HFFc6 (cell line): ENCODE results near the gene WDR12. TPM values are rescaled to one million over a fixed set of nuclear protein-coding genes. Genes with fewer than 3 reads are reported as not detected.
A peak's percentile ranks its signal among the peaks of the same experiment; 100 is the strongest.
"Not testable (repeated sequence)": the region's sequence is repeated elsewhere in the genome, so short reads cannot be mapped to it uniquely, and the experiment has no call there.

Source experiments
- DNase-seq: peaks from one replicate; pipeline ENCODE4 v3.0.0-alpha.2; 2018
- H3K27ac Mint-ChIP-seq: 2 replicates; pipeline ENCODE4 v1.8.0; 2020; ENCODE audit warnings: mild to moderate bottlenecking, mixed read lengths
- H3K27me3 Mint-ChIP-seq: 2 replicates; pipeline ENCODE4 v1.8.0; 2021; ENCODE audit warnings: mild to moderate bottlenecking, moderate library complexity, mixed read lengths; ENCODE audit not compliant: insufficient read depth
- H3K36me3 Mint-ChIP-seq: 2 replicates; pipeline ENCODE4 v1.8.0; 2021; ENCODE audit warnings: low read depth, mixed read lengths
- H3K4me1 Mint-ChIP-seq: 2 replicates; pipeline ENCODE4 v1.8.0; 2020; ENCODE audit warnings: low read depth, mixed read lengths
- H3K4me3 Mint-ChIP-seq: 2 replicates; pipeline ENCODE4 v1.8.0; 2020; ENCODE audit warnings: mild to moderate bottlenecking, moderate library complexity, mixed read lengths
- H3K9me3 Mint-ChIP-seq: 2 replicates; pipeline ENCODE4 v1.8.0; 2020; ENCODE audit warnings: mild to moderate bottlenecking, mixed read lengths
- total RNA-seq, 6 experiments: library from RNA; stranded (reverse); fragmentation: NEBNext Ultra II Directional; extraction: Animal tissue kit (Norgen Biotek cat#: 25700); gene quantifications; 2 replicates in 1 of 6; 3 replicates in 5 of 6; pipeline ENCODE4 v1.2.3, GENCODE V29; 2021
- TF ChIP-seq, protein P1 (sequence below): fragments of 200-600 bp; sonication (generic); IDR thresholded peaks from 2 replicates; pipeline ENCODE4 v1.5.0; 2021; ENCODE audit warnings: antibody characterized with exemption, mild to moderate bottlenecking

The WDR12 gene
- total RNA-seq, 6 experiments from 2014 or later = 48.4 to 77.0 (median 56.1) TPM

DNA sequence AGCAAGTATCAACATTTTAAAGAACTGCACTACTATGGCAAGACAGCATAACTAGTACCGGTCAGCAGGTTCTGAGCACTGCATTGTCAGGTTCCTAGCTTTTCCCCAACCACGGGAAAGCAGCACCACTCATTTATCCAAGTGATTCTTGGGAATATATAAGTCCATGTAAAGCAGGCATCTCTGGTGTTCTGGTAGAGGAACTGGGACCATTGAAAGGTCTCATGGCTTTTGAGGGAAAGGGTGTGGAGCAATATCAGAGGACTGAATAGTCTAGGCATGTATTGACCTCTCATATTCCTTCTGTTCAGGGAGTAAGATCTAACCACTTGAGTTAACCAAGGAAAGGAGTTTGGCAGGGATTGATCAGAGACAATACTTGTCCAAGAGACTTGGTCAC is 33.8 kb downstream of the WDR12 start:
- Mint-ChIP-seq H3K9me3 (no peaks in the 10 kb centered on the region), H3K4me1 (no peaks in the 10 kb centered on the region), H3K27ac (no peak overlapping the region), H3K27me3 (no peaks in the 10 kb centered on the region), H3K36me3 (0 out of 2 replicates have a peak, but pooled peaks cover 4% of the 10 kb centered on the region), H3K4me3 (no peak overlapping the region)
- DNase-seq = no peak
- TF ChIP-seq, protein P1, sequence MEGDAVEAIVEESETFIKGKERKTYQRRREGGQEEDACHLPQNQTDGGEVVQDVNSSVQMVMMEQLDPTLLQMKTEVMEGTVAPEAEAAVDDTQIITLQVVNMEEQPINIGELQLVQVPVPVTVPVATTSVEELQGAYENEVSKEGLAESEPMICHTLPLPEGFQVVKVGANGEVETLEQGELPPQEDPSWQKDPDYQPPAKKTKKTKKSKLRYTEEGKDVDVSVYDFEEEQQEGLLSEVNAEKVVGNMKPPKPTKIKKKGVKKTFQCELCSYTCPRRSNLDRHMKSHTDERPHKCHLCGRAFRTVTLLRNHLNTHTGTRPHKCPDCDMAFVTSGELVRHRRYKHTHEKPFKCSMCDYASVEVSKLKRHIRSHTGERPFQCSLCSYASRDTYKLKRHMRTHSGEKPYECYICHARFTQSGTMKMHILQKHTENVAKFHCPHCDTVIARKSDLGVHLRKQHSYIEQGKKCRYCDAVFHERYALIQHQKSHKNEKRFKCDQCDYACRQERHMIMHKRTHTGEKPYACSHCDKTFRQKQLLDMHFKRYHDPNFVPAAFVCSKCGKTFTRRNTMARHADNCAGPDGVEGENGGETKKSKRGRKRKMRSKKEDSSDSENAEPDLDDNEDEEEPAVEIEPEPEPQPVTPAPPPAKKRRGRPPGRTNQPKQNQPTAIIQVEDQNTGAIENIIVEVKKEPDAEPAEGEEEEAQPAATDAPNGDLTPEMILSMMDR = no peak

DNA sequence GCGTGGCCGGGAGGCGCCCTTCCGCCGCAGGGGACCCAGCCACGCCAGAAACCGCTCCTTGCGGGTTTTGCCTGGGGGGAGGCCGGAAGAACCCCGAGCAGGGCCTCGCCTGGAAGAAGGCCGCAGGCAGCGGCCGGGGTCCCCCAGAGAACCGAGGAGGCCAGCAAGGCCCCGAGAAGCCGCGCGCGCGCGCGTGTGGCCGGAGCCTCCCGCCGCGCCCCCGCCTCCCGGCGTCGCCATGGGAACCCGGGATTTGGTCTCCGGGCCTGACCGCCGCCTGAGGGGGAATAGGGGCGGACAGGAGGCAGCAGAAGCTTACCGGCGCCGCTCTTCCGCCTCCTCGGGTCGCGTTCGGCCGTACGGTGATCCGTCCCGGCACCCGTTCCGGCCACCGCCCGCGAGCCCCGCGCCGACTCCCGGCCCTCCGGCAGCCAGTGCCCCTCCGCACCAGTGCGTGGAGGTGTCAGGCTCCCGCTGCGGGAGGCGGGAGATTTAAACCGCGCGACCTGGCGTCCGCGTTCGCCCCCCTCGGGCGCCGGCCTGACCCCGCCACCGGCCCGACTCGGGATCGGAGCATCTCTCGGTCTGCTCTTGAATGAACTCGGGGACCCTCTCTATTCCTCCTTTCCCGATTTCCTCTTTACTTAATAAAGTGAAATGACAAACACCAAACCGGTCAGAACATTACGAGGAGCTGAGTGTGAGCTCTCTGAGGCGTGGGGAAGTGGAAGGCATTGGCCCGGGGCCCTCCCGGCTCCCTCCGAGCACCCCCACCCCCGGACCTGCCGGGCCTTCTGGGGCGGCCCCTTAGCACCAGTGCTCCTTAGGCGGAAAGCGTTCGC is 40.0 kb downstream of the WDR12 start, which contains the start of gene ICA1L:
Gene ICA1L, minus strand, starts transcription at position 467 of the 842 bp plus-strand sequence. CDS start 42,757 bp downstream, outside the sequence.
- peaks cover 21% of the 10 kb centered on the region for H3K4me1 Mint-ChIP-seq
- H3K4me3 Mint-ChIP-seq = peak within 1 kb of the TSS; percentile 95
- H3K27ac Mint-ChIP-seq = peak within 1 kb of the TSS; percentile 90
- peak; percentile 50 for DNase-seq
- H3K36me3 Mint-ChIP-seq = no peaks in the 10 kb centered on the region
- no peaks in the 10 kb centered on the region for H3K9me3 Mint-ChIP-seq
- TF ChIP-seq, protein P1 = no peak
- no peaks in the 10 kb centered on the region for H3K27me3 Mint-ChIP-seq

DNA sequence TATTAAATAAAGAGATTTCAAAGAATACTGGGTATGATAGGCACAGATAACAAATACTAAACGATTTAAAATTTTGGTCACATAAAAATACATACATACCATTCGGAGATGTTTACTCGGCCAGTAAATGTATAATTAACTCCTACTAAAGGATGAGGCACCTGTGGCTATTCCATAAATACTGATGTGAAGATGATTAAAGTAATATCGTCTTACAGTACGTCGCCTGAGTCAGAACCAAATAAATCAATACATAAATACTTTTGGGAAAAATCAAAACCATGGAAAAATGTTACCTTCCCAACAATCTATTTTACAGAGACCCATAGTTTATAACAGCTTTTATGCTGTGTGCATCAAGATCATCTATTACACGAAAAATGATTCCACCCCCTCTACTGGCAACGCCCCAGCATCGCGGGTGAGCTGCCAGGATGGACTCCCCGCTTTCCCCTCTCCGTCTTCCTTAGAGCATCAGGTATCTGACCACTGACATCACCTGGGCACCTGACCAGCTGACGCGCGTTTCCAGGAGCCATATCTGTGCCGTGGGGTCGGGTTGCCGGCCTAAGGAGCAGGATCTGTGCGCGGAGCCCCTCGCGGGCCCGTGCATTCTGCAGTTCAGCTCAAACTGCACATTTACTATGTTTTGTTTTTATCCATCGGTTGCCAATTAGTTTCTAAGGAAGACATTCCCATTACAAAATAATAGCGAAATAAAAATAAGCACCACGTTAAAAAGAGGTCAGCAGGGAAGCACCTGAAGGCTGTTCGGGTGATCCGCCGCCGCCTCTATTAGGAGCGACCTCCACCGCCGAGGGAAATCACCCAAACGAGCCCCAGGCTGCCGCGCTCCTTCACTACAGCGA is 40.8 kb downstream of the WDR12 start:
- peak; percentile 48 for DNase-seq
- no peaks in the 10 kb centered on the region for H3K36me3 Mint-ChIP-seq
- H3K4me1 Mint-ChIP-seq = peaks cover 21% of the 10 kb centered on the region
- H3K27me3 Mint-ChIP-seq = no peaks in the 10 kb centered on the region
- H3K9me3 Mint-ChIP-seq = no peaks in the 10 kb centered on the region
- TF ChIP-seq, protein P1 = peak; percentile 73
- peak overlapping the region; percentile 90 for H3K27ac Mint-ChIP-seq
- H3K4me3 Mint-ChIP-seq = peak overlapping the region; percentile 95

DNA sequence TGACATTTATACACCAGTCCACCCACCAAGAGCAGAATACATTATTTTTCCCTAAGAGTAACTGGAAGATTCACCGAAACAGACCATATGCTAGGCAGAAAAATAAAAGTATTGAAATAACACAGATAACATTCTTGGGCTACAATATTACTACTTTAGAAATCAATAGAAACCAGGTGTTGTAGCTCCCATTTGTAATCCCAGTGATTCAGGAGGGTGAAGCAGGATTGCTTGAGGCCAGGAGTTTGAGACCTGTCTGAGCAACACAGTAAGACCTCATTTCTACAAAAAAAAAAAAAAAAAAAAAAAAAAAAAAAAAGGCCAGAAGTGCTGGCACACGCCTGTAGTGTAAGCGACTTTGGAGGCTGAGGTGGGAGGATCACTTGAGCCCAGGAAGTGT is 49.5 kb downstream of the WDR12 start:
- no peak overlapping the region for H3K4me3 Mint-ChIP-seq
- H3K9me3 Mint-ChIP-seq = peaks cover 6% of the 10 kb centered on the region; the same call in 1 of the 2 replicates
- no peak for DNase-seq
- H3K4me1 Mint-ChIP-seq = no peaks in the 10 kb centered on the region
- TF ChIP-seq, protein P1 = no peak
- H3K27me3 Mint-ChIP-seq = no peaks in the 10 kb centered on the region; the same call in 1 of the 2 replicates
- no peaks in the 10 kb centered on the region for H3K36me3 Mint-ChIP-seq
- no peak overlapping the region for H3K27ac Mint-ChIP-seq

DNA sequence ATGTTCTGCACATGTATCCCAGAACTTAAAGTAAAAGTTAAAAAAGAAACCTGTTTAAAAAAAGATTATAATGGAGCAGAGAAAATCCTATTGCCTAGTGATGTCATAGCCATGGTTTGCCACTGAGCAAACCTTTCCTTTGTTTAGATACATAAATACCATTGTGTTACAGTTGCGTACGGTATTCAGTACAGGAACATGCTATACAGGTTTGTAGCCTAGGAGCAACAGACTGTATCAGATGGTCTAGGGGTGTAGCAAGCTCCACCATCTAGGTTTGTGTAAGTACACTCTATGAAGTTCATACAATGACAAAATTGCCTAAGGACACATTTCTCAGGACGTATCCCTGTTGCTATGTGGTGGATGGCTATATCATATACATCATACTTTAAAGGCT is 52.9 kb downstream of the WDR12 start:
- DNase-seq = no peak
- TF ChIP-seq, protein P1 = no peak
- H3K36me3 Mint-ChIP-seq = no peaks in the 10 kb centered on the region
- H3K4me3 Mint-ChIP-seq = no peak overlapping the region
- H3K27ac Mint-ChIP-seq = no peak overlapping the region
- peaks cover 6% of the 10 kb centered on the region; the same call in 1 of the 2 replicates for H3K9me3 Mint-ChIP-seq
- H3K27me3 Mint-ChIP-seq = no peaks in the 10 kb centered on the region; the same call in 1 of the 2 replicates
- no peaks in the 10 kb centered on the region for H3K4me1 Mint-ChIP-seq

DNA sequence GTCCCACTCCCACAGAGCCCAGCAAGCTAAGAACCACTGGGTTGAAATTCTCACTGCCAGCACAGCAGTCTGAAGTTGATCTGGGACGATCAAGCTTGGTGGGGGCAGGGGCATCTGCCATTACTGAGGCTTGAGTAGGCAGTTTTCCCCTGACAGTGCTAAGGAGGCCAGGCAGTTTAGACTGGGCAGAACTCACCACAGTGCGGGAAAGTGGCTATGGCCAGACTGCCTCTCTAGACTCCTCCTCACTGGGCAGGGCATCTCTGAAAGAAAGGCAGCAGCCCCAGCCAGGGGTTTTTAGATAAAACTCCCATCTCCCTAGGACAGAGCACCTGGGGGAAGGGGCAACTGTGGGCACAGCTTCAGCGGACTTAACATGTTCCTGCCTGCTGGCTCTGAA is 62.1 kb downstream of the WDR12 start:
- not testable (repeated sequence) for H3K27me3 Mint-ChIP-seq, H3K4me1 Mint-ChIP-seq, H3K27ac Mint-ChIP-seq, DNase-seq, H3K9me3 Mint-ChIP-seq, H3K36me3 Mint-ChIP-seq, H3K4me3 Mint-ChIP-seq
